Measurements from ENCODE around the gene PSMB2. TPM values are rescaled to one million over a fixed set of nuclear protein-coding genes. Genes with fewer than 3 reads are reported as not detected.

The PSMB2 gene
- total RNA-seq, 2 experiments from 2014 or later: 82.4 to 86.6 TPM

DNA sequence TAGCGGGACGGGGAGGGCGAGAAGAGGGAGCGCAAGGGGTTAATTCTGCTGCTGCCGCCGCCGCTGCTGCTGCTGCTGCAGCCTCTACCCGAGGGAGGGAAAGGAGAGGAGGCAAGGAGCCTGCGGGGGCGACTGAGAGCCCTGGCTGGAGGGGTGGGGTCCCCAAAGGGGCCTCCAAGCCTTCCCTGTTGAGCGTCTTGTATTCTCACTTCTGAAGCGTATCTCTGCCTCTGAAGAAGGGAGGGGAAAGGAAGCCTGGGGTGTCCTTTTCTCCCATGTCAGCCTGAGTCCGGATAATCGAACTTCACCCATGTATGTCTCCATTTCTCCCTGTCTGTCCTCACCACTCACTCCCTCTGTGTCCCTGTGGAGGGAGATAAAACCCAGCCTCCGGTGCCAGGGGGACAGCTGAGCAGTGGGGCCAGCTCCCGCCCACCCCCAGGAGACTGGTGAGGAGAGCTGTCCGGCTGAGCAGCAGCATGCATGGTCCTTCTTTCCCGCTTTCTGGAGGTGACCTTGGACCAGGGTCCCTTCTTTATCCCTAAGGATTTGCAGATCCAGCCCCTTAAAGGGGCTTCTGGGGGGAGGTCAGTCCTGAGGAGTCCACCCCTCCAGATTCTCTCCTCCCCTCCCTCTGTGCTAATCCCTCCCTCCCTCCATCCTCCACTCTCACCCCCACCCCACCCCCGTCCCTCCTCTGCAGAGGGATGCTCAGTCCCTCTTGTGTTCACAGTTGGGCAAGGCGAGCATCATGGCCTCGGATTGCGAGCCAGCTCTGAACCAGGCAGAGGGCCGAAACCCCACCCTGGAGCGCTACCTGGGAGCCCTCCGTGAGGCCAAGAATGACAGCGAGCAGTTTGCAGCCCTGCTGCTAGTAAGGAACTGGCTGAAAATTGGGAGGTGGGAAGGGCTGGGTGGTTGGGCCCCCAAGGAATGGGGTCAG, 82.7 kb downstream of the PSMB2 start:
- DNase-seq (no peak), ATAC-seq (no peak)
- Mint-ChIP-seq H3K27ac (peak overlapping the region; percentile 98), H3K27me3 (ENCODE audit: low read depth) (no peaks in the 10 kb centered on the region), H3K9me3 (ENCODE audit: insufficient read depth) (no peaks in the 10 kb centered on the region), H3K4me3 (peak overlapping the region; percentile 96), H3K36me3 (ENCODE audit: low read depth) (peaks cover 2% of the 10 kb centered on the region), H3K4me1 (ENCODE audit: low read depth) (peaks cover 51% of the 10 kb centered on the region)
- ChIA-PET CTCF (interaction anchor here (0.9 to 5.3 kb wide), 4 partner anchors 108 to 115 kb away, joined by 3 to 60 read pairs (median 5); no protein-coding TSS in a partner anchor), POLR2A (interaction anchor here (1.7 to 2.5 kb wide), 4 partner anchors 13 to 211 kb away, joined by 8 to 19 read pairs (median 10); partner anchors contain the start of gene CLSPN)

DNA sequence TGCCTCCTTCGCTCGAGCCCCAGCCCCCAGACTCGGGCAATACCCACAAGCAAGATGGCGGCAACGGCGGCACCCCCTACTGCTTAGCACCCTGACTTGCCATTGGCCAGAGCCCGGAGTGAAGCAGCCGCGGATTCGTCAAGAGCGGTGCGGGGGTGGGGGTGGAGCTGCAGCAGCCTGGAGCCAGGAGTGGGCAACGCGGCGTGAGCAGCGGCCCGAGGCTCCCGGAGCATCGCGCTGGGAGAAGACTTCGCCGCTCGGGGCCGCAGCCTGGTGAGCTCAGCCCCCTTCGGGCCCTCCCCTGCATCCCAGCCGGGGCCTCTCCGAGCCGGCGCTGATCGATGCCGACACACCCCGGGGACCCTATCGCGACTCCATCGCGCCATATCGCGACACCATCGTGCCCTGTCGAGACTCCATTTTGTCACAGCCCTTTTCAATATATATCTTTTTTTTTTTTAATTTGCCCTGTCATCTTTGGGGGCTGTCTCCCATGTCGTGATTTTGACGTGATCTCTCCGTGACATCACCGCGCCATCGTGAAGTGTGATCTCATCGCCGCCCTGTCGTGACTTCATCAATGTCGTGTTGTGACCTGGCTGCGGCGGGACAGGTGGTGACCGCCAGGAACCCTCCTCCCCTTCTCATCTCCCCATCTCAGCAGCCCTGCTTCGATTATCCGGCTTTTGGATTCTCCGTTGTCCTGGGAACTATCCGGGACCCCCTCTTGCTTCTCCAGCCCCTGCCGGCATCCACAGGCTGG, 83.5 kb downstream of the PSMB2 start, which contains the start of gene NCDN:
Gene NCDN (plus strand): TSS at position 189 of the 763 bp plus-strand sequence. CDS start 392 bp downstream, at position 581.
- H3K4me3 Mint-ChIP-seq: peak within 1 kb of the TSS; percentile 96
- peak within 1 kb of the TSS; percentile 98 for H3K27ac Mint-ChIP-seq
- POLR2A ChIA-PET: interaction anchor here (0.6 to 2.5 kb wide), 10 partner anchors 9 to 368 kb away, joined by 3 to 20 read pairs (median 9); partner anchors contain the start of gene CLSPN
- H3K4me1 Mint-ChIP-seq (ENCODE audit: low read depth): peaks cover 48% of the 10 kb centered on the region
- no peaks in the 10 kb centered on the region for H3K27me3 Mint-ChIP-seq (ENCODE audit: low read depth)
- DNase-seq: peak; percentile 98
- ATAC-seq: peak; percentile 95
- no peaks in the 10 kb centered on the region for H3K9me3 Mint-ChIP-seq (ENCODE audit: insufficient read depth)
- CTCF ChIA-PET: interaction anchor here (0.9 to 5.3 kb wide), 4 partner anchors 106 to 158 kb away, joined by 3 to 60 read pairs (median 24); no protein-coding TSS in a partner anchor
- peaks cover 7% of the 10 kb centered on the region for H3K36me3 Mint-ChIP-seq (ENCODE audit: low read depth)

DNA sequence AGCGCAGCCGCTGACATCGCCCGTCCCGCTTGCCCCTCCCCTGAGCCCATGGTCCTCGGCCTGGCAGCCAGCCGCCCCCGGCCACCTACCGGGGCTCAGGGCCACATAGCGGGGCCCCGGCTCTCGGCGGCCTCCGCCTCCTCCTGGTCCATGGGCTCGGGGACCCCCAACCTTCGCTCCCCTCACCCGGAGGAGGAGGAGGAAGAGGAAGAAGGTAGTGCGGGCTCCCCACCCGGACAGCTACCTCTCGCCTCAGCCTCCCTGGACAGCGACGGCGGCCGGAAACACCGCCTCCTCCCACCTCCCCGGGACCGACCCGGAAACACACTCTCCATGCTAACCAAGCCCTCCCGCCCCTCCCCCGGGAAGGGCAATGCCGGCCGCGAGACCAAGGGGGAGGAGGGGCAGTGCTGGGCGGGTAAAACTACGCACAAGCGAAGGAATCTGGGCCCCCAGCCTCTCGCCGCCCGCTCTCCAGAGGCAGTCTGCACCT, 84.2 kb downstream of the PSMB2 start, which contains the start of gene KIAA0319L:
Gene KIAA0319L (minus strand): TSS at position 286 of the 493 bp plus-strand sequence. CDS start 2,912 bp downstream, outside the sequence.
- H3K4me1 Mint-ChIP-seq (ENCODE audit: low read depth): peaks cover 45% of the 10 kb centered on the region
- no peak for DNase-seq
- ChIA-PET CTCF (interaction anchor here (0.9 to 2.9 kb wide), 4 partner anchors 48 to 158 kb away, joined by 3 to 39 read pairs (median 6); no protein-coding TSS in a partner anchor), POLR2A (interaction anchor here (0.7 to 2.5 kb wide), 12 partner anchors 9 to 212 kb away, joined by 3 to 20 read pairs (median 8); partner anchors contain the start of gene CLSPN)
- no peaks in the 10 kb centered on the region for H3K9me3 Mint-ChIP-seq (ENCODE audit: insufficient read depth)
- H3K27me3 Mint-ChIP-seq (ENCODE audit: low read depth): no peaks in the 10 kb centered on the region
- peak; percentile 79 for ATAC-seq
- H3K36me3 Mint-ChIP-seq (ENCODE audit: low read depth): peaks cover 12% of the 10 kb centered on the region
- peak within 1 kb of the TSS; percentile 96 for H3K4me3 Mint-ChIP-seq
- H3K27ac Mint-ChIP-seq: peak within 1 kb of the TSS; percentile 98

DNA sequence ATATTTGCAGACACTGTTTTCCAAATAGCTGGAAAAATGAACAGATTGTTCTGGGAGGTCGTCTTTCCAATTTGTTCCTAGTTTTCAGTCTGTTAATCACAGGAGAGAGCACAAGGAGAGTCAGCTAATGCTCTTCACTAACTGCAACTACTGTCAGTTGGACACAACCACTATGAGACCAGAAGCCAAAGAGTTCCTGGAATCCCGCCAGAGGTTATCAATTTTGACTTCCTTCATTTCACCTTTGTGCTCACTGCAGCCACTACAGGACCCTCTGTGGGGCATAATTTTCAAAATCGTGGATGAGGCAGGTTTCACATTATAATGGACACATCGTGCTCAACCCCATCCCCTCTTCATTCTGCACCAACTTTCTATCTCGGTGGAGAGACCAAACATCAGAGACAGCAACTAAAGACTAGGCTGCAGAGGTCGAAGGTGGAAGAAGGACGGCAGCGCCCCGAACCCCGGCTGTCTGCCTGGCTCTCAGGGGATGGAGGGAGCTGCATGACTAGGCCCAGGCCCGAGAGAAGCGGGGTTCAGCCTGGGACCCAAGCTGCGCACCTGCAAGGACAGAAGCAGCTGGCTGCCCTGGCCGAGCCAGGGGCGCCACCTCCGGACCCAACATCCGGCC, 84.7 kb downstream of the PSMB2 start:
- H3K27ac Mint-ChIP-seq: peak overlapping the region; percentile 78
- CTCF ChIA-PET: interaction anchor here (0.7 to 2.9 kb wide), 10 partner anchors 8 to 355 kb away, joined by 3 to 39 read pairs (median 4); no protein-coding TSS in a partner anchor
- H3K36me3 Mint-ChIP-seq (ENCODE audit: low read depth): peaks cover 18% of the 10 kb centered on the region
- H3K4me1 Mint-ChIP-seq (ENCODE audit: low read depth): peaks cover 45% of the 10 kb centered on the region
- ATAC-seq: no peak
- H3K9me3 Mint-ChIP-seq (ENCODE audit: insufficient read depth): no peaks in the 10 kb centered on the region
- DNase-seq: peak; percentile 44
- POLR2A ChIA-PET: interaction anchor here (0.7 to 2.5 kb wide), 11 partner anchors 11 to 477 kb away, joined by 3 to 20 read pairs (median 8); partner anchors contain the start of genes CLSPN and ZMYM1
- peak overlapping the region; percentile 96 for H3K4me3 Mint-ChIP-seq
- no peaks in the 10 kb centered on the region for H3K27me3 Mint-ChIP-seq (ENCODE audit: low read depth)

DNA sequence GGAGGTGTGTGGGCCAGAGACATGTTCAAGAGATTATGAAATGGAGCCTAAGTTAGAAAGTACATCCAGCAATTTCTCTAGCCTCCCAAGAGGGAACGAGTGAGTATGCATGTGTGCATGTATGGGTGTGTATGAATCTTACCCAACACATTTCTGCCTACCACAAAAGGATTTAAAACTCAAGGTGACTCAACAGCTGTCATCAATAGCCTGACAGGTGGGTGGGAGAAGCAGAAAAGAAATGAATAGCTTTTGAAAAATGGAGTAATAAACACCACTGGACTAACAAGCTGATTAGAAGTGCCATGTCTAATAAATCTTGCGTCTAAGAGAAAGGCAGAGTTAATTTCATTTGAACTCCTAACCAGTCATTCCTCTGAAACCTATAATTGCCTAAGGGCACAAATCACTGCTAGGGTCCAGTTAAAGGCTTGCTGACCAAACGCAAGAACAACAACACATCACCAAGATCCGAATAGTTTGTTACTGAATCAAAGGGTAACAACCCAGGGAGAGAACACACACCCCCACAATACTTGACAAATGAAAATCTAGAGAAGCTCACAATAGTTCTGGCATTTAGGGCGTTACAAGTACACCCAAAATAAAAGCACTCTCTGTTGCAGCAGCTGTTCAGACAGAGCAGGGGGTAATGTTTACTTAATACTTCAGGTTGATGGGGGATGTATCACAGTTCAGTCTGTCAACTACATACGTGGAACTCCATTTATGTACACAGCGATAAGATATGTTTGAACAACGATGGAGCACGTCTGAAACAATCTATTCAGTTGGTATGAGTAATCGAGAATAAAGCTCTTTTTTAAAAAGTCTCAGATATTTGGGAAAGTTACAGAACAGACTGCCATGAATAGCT, 85.5 kb downstream of the PSMB2 start:
- POLR2A ChIA-PET: interaction anchor here (0.7 to 2.5 kb wide), 7 partner anchors 16 to 476 kb away, joined by 3 to 20 read pairs (median 5); partner anchors contain the start of gene ZMYM1
- peaks cover 20% of the 10 kb centered on the region for H3K36me3 Mint-ChIP-seq (ENCODE audit: low read depth)
- ATAC-seq: no peak
- H3K4me1 Mint-ChIP-seq (ENCODE audit: low read depth): peaks cover 45% of the 10 kb centered on the region
- no peaks in the 10 kb centered on the region for H3K9me3 Mint-ChIP-seq (ENCODE audit: insufficient read depth)
- H3K4me3 Mint-ChIP-seq: peak overlapping the region; percentile 96
- H3K27me3 Mint-ChIP-seq (ENCODE audit: low read depth): no peaks in the 10 kb centered on the region
- peak overlapping the region; percentile 78 for H3K27ac Mint-ChIP-seq
- no peak for DNase-seq
- CTCF ChIA-PET: interaction anchor here (0.7 to 2.9 kb wide), 9 partner anchors 9 to 354 kb away, joined by 3 to 39 read pairs (median 4); no protein-coding TSS in a partner anchor

DNA sequence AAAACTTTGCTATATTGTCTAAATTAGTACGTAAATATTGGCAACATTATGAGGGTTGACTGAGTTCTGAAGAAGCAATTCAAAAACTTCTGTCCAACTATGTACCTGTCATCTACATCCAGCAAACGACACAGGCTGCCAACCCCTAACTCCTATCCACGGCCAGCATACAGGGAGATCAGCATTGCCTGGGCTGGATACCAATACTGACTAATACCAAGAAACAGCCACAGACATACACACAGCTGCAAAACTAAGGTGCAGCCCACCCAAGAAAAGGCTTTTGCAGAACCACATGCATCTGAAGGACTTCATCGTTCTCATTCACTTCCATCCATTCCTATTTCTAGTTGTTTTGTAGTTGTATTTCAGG, 86.1 kb downstream of the PSMB2 start:
- Mint-ChIP-seq H3K36me3 (ENCODE audit: low read depth) (peaks cover 22% of the 10 kb centered on the region), H3K9me3 (ENCODE audit: insufficient read depth) (no peaks in the 10 kb centered on the region), H3K4me3 (no peak overlapping the region), H3K27ac (no peak overlapping the region), H3K4me1 (ENCODE audit: low read depth) (peaks cover 45% of the 10 kb centered on the region), H3K27me3 (ENCODE audit: low read depth) (no peaks in the 10 kb centered on the region)
- DNase-seq: no peak
- no peak for ATAC-seq
- POLR2A ChIA-PET: no interaction called here
- CTCF ChIA-PET: interaction anchor here (1.2 to 2.9 kb wide), 4 partner anchors 9 to 103 kb away, joined by 4 to 39 read pairs (median 9); no protein-coding TSS in a partner anchor

DNA sequence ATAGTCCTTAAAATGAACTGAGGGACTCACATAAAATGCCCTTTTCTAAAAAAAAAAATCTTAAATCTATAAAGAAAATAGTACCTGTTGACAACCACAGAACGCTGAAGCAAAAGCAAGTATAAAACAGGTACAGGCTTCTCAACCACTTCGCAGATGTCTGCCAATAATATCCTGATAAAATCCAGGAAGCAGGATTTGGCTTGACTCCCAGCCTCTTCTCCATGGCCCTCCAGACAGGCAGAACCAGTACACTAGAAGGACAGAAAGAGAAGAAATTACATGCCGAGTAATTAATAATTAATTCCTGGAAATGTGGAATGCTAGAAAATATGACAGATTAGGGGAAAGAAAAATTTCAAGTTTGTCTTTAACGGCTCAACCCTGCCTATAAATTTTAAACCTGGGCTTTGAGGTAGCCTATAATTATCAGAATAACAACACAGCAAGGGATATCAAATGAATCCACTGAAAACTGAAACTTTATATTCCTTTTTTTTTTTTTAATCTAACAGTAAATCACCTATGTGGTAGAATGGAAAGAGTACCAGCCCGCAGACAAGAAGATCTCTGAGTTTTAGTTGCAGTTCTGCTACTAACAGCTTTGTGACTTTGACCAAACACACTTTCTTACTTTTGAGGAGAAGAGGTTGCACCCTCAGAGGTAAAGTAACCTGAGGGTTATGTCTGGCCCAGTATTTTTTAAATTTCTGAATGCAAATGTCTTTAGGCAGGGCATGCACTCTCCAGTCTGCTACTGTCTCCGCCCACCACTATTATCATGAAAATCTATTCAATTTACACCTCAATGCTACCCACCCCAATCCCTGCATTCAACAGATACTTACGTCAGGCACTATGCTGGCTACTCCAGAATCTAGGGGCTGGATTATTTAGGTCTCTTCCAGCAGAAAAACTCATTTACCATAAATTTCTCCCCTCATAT, 86.8 kb downstream of the PSMB2 start:
- no peaks in the 10 kb centered on the region for H3K9me3 Mint-ChIP-seq (ENCODE audit: insufficient read depth)
- H3K27me3 Mint-ChIP-seq (ENCODE audit: low read depth): no peaks in the 10 kb centered on the region
- no peak for ATAC-seq
- no peak overlapping the region for H3K27ac Mint-ChIP-seq
- ChIA-PET POLR2A (no interaction called here), CTCF (interaction anchor here (3.8 kb wide), 1 partner anchor 103 kb away, joined by 24 read pairs; no protein-coding TSS in a partner anchor)
- no peak for DNase-seq
- H3K4me3 Mint-ChIP-seq: no peak overlapping the region
- peaks cover 44% of the 10 kb centered on the region for H3K4me1 Mint-ChIP-seq (ENCODE audit: low read depth)
- peaks cover 27% of the 10 kb centered on the region for H3K36me3 Mint-ChIP-seq (ENCODE audit: low read depth)

DNA sequence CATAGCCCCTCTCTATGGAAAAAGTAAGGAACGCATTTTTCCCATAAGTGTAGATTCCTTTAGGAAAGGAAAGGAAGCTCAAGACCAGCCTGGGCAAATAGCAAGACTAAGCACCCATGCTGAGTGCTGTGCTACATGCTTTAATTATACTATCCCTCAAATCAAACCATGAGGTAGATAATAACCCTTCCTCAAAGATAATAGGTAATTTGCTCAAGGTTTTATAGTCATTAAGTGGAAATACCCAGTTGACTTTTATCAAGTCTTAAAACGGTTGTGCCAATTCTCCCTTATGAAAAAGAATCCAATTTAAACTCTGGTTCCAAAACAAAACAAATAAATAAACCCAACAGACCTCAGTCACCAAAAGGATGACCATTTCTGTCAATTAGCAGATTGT, 87.5 kb downstream of the PSMB2 start:
- POLR2A ChIA-PET: no interaction called here
- CTCF ChIA-PET: interaction anchor here (2.8 to 3.8 kb wide), 2 partner anchors 11 to 102 kb away, joined by 15 to 24 read pairs; no protein-coding TSS in a partner anchor
- no peak for DNase-seq
- H3K4me1 Mint-ChIP-seq (ENCODE audit: low read depth): peaks cover 38% of the 10 kb centered on the region
- H3K27ac Mint-ChIP-seq: no peak overlapping the region
- H3K36me3 Mint-ChIP-seq (ENCODE audit: low read depth): peaks cover 28% of the 10 kb centered on the region
- no peaks in the 10 kb centered on the region for H3K9me3 Mint-ChIP-seq (ENCODE audit: insufficient read depth)
- ATAC-seq: no peak
- H3K27me3 Mint-ChIP-seq (ENCODE audit: low read depth): no peaks in the 10 kb centered on the region
- no peak overlapping the region for H3K4me3 Mint-ChIP-seq
